Fibroblast of villous mesenchyme (primary cell): ENCODE results near the gene TAF4. TPM values are rescaled to one million over a fixed set of nuclear protein-coding genes. Genes with fewer than 3 reads are reported as not detected.
A peak's percentile ranks its signal among the peaks of the same experiment; 100 is the strongest.

Source experiments
- DNase-seq: peaks from one replicate; pipeline ENCODE4 v3.0.0-alpha.2; 2010; ENCODE audit warnings: low read depth
- H3K4me3 ChIP-seq: 2 replicates; pipeline ENCODE4 v1.5.1; 2011; ENCODE audit warnings: low read depth, mild to moderate bottlenecking, low read length
- total RNA-seq: library from RNA; depleted of rRNA; stranded (reverse); fragments of >200 nt; gene quantifications from 2 replicates; pipeline ENCODE4 v1.2.3, GENCODE V29; 2012
- TF ChIP-seq, protein P1 (sequence below): IDR thresholded peaks from 2 replicates; pipeline ENCODE4 v1.5.1; 2012; ENCODE audit warnings: low read depth, mild to moderate bottlenecking, low read length; ENCODE audit not compliant: insufficient read depth

TAF4 gene
- total RNA-seq, 1 donor, result 3.0 TPM

DNA sequence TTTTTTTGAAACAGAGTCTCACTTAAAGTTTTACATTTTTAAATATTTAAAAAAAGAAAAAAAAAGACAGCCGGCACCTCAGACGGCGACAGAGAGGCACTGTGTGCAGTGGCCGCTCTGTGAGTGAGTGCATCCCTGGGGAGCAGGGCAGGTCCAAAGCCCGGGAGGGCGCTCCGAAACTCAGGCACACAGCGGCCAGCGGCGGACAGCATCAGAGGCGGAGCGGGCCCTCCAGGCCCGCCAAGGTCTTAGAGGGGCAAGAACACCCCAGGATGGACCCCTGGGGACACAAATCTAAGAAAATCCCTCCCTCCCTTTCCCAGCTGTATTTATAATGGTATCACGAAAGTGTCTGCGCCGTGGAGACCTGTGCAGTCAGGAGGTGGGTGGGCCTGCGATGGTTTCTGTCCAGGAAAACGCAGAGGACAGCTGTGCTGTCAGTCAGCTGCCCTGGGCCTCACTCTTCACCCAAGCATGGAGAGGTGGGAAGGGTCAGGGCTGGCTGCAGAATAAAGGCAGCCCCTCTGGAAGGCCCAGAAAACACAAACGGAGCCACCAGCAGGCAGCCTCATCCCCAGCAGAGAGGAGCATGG lies 43.8 kb downstream of the TAF4 start:
- H3K4me3 ChIP-seq, result no peak overlapping the region
- TF ChIP-seq, protein P1, sequence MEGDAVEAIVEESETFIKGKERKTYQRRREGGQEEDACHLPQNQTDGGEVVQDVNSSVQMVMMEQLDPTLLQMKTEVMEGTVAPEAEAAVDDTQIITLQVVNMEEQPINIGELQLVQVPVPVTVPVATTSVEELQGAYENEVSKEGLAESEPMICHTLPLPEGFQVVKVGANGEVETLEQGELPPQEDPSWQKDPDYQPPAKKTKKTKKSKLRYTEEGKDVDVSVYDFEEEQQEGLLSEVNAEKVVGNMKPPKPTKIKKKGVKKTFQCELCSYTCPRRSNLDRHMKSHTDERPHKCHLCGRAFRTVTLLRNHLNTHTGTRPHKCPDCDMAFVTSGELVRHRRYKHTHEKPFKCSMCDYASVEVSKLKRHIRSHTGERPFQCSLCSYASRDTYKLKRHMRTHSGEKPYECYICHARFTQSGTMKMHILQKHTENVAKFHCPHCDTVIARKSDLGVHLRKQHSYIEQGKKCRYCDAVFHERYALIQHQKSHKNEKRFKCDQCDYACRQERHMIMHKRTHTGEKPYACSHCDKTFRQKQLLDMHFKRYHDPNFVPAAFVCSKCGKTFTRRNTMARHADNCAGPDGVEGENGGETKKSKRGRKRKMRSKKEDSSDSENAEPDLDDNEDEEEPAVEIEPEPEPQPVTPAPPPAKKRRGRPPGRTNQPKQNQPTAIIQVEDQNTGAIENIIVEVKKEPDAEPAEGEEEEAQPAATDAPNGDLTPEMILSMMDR, result no peak
- no peak for DNase-seq

DNA sequence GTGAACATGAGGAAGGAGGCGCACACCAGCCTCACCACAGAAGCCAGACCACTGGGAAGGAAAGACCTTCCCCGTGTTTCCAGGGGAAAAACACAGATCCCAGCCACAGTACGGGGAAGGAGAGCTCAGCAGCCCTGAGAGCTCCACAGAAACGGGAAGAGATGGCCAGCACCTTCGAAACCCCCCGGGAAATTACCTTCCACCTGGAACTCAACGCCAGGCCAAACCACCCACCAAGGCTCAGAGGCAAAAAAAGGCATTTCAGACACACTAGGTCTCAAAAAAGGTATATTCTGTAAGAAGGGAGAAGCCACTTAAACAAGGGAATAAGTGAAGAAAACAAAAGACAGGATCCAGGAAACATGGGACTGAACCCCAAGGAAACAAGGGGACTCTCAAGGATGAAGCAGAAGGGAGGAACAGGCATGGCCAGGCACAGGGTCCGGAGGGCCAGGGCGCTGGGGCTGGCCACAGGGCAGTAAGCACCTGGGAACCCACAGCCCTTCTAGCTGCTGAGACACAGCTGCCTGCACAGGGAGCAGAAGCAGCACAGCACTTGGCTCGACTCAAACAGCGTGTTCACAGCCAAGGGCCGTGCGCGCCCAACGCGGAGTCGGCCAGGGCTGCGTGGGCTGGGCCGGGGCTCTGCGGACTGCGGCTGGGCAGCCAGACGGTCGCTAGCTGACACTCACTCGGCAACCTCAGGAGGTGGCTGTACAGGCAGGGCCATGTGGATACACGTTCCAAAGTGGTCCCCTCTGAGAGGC lies 44.6 kb downstream of the TAF4 start:
- no peak overlapping the region for H3K4me3 ChIP-seq
- peak; percentile 23 for DNase-seq
- TF ChIP-seq, protein P1, result no peak

DNA sequence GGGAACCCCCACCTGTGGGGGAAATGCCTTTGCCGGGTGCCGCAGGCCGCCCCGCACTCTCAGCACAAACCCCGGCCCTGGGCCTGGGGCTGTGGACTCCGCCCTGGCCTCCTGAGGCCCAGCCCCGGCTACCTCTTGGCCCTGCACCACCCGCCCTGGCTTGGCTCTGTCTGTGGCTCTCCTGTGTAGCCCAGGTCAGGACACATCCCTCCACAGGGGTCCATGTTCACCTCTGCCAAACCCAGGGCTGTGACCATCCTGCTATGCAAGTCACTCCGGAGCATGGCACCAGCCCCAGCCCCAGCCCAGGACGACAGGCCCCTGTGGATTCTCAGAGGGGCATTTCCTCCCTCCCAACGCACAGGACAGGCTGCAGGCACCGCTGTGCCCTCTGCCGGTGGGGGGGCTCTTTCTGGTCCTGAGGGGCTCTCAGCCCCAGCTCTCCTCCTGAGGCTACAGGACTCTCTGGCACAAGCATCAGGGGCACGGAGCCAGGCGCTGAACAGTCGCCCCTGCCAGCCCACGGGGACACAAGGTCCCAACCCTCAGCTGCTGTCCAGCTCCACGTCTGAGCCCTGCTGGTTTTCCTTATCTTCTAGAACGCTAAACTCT lies 45.7 kb downstream of the TAF4 start:
- no peak for DNase-seq
- H3K4me3 ChIP-seq, result no peak overlapping the region
- TF ChIP-seq, protein P1, result no peak

DNA sequence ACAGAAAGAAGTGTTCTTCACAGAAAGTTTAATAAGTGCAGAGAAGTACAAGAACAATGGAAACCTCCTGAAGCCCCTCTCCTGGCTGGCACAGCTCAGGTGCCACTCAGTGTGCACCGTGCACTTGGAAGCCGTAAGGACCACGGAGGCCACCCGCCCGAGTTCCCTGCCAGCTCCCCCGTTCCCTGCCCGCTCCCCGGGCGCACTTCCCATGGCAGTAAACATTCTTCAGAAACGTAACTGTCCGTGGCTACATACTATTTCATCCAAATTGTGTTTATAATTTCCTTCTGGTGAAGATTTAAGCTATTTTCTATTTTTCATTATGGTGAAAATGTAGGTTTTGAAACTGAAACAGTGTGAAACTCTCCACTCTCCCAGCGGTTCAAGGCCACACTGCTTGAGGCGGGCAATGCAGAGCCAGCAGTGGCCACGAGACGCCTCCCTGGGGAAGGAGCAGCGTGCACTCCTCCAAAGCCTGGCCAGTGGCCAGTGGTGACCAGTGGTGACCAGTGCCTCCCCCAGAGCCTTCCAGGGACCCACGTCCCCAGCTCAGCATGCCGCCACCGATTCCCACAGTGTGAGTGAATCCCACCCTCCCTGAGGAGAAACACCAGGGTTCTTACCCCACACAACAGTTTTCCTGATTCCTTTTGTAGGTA lies 46.4 kb downstream of the TAF4 start:
- TF ChIP-seq, protein P1, result no peak
- DNase-seq, result no peak
- no peak overlapping the region for H3K4me3 ChIP-seq

DNA sequence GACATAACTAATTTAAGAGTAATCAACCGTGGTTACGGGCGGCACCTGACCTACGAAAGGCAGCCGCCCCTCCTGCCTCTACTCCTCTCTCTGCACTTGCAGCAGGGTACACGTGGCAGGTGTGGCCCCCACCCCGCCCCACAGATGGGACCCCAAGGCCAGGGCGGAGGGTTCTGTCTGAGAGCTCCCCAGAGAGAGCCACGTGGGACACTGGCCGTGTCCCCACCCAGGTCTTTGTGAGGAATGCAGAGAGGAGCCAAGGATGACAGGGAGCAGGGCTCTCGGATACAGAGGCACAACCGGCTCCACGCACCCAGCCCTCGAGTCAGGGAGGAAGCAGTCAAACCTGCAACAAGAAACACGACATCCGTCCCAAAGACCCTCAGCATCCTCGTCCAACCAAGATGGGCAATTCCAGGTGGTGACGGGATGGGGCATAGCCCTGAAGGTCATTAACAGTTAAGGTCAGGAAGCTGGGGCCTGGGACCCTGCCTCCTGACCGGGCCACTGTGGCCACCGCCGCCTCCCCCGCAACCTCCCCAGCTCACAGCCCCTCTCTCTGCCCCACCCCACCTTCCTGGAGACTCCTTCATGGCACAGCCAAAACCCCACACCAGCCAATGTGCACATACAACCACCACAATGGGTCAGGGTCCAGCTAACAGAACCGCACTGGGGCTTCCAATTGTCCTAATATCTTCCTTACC lies 47.1 kb downstream of the TAF4 start:
- TF ChIP-seq, protein P1, result no peak
- H3K4me3 ChIP-seq, result no peak overlapping the region
- DNase-seq, result no peak

DNA sequence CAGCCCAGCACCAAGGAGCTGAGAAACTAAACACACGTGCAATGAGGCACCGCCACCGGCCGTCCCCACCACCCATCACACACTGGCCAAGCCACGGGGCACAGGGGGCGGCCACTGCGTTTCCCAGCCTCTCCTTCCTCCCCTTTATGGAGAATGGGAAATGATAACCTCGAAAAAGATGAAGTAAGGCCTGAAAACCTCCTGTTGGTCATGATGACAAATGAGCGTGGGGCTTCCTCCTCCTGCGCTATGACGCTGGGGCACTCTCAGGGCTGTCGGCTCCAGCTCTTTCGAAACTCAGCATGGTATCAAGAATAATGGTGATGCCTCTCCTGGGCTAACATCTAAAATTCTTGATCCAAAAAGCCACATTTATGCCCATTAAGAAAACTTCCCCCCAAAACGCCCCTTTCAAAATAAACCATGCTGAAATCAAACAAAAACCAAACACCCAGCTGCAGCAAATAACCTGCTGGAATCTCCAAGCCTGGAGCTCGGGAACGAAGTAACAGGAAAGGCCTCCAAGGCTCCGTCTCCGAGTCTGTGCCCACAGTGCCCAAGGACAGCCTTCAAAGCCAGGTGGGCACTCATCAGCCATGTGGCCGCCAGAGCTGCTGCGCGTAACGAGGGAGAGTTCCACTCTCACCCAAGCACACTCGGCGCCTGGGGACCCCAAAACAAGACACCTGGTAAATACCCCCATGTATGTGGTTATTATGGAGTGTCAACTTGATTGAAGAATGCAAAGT lies 50.0 kb downstream of the TAF4 start:
- no peak overlapping the region for H3K4me3 ChIP-seq
- TF ChIP-seq, protein P1, result no peak
- no peak for DNase-seq
